GM18519 (cell line): Measurements from ENCODE around the gene ATP5F1E.

Experiments used
- ATAC-seq: cut with Tn5 transposase; IDR thresholded peaks from one replicate; pipeline ENCODE4 v1.9.1; 2021; ENCODE audit warnings: mild to moderate bottlenecking, moderate library complexity; ENCODE audit not compliant: unreplicated experiment, low FRiP score

ATP5F1E gene

GRCh38 chr20:58976061-58976730, 55.9 kb downstream of the ATP5F1E start:
- no peak for ATAC-seq
